CD14-positive monocyte (primary cell): ENCODE results near the gene TUBB4A. TPM values are rescaled to one million over a fixed set of nuclear protein-coding genes. Genes with fewer than 3 reads are reported as not detected.

Source experiments
- DNase-seq, 3 donors: peaks; one replicate each; pipeline ENCODE4 v3.0.0-alpha.2; 2011 to 2022
- H2AFZ ChIP-seq: 2 replicates; pipeline ENCODE4 v1.6.0; 2012; ENCODE audit warnings: mild to moderate bottlenecking, low read depth, low read length, inconsistent platforms; ENCODE audit not compliant: insufficient read depth, poor library complexity, severe bottlenecking
- H3K27ac ChIP-seq, 2 donors: 1 replicate in 1 of 2; 2 replicates in 1 of 2; pipeline ENCODE4 v1.5.1; 2012 to 2013; ENCODE audit warnings: low read length in 2 of 2, control low read depth in 1 of 2, inconsistent platforms in 1 of 2, low read depth in 1 of 2, mild to moderate bottlenecking in 1 of 2
- H3K27me3 ChIP-seq, 2 donors: one replicate each; pipeline versions ENCODE4 v1.6.0 to v1.6.1; 2011 to 2013; ENCODE audit warnings: low read length in 2 of 2; ENCODE audit not compliant: control insufficient read depth in 2 of 2, insufficient read depth in 2 of 2
- H3K36me3 ChIP-seq, 2 donors: replicated peaks in 1 of 2; 1 replicate in 1 of 2; 2 replicates in 1 of 2; pipeline versions ENCODE4 v1.5.1 to v1.6.1; 2012 to 2013; ENCODE audit warnings: low read length in 2 of 2, control low read depth in 1 of 2, inconsistent platforms in 1 of 2, mild to moderate bottlenecking in 1 of 2; ENCODE audit not compliant: insufficient read depth in 2 of 2, control insufficient read depth in 1 of 2
- H3K4me1 ChIP-seq, 2 donors: 1 replicate in 1 of 2; 2 replicates in 1 of 2; pipeline versions ENCODE4 v1.5.1 to v1.6.1; 2012 to 2013; ENCODE audit warnings: low read length in 2 of 2, control low read depth in 1 of 2, inconsistent platforms in 1 of 2, mild to moderate bottlenecking in 1 of 2, moderate library complexity in 1 of 2; ENCODE audit not compliant: insufficient read depth in 2 of 2, control insufficient read depth in 1 of 2
- H3K4me2 ChIP-seq: replicated peaks from 2 replicates; pipeline ENCODE3; 2012; ENCODE audit warnings: low read length, moderate library complexity, mild to moderate bottlenecking; ENCODE audit not compliant: poor library complexity, severe bottlenecking; ENCODE audit errors: extremely low read depth
- H3K4me3 ChIP-seq, 3 experiments: fragments of 200-600 bp in 1 of 3; sonication (generic) in 1 of 3; replicated peaks in 1 of 3; 1 replicate in 2 of 3; 2 replicates in 1 of 3; pipeline ENCODE4 v1.5.1; 2011 to 2013; ENCODE audit warnings: low read length in 3 of 3, mild to moderate bottlenecking in 3 of 3, control low read depth in 2 of 3, low read depth in 2 of 3, inconsistent platforms in 1 of 3, moderate library complexity in 1 of 3
- H3K79me2 ChIP-seq: 2 replicates; pipeline ENCODE4 v1.6.0; 2012; ENCODE audit warnings: mild to moderate bottlenecking, control low read depth, inconsistent platforms, low read length, moderate library complexity; ENCODE audit not compliant: insufficient read depth
- H3K9ac ChIP-seq: 2 replicates; pipeline ENCODE4 v1.6.0; 2017; ENCODE audit warnings: low read length, mild to moderate bottlenecking; ENCODE audit not compliant: insufficient read depth, poor library complexity, severe bottlenecking
- H3K9me3 ChIP-seq, 2 donors: replicated peaks in 1 of 2; 1 replicate in 1 of 2; 2 replicates in 1 of 2; pipeline versions ENCODE4 v1.5.1 to v1.6.1; 2012 to 2013; ENCODE audit warnings: low read length in 2 of 2, control low read depth in 1 of 2; ENCODE audit not compliant: control insufficient read depth in 1 of 2, insufficient read depth in 1 of 2
- H4K20me1 ChIP-seq: 2 replicates; pipeline ENCODE4 v1.6.0; 2012; ENCODE audit warnings: mild to moderate bottlenecking, low read length, control low read depth, moderate library complexity; ENCODE audit not compliant: insufficient read depth
- H3K27ac Mint-ChIP-seq, 7 donors: one replicate each; pipeline ENCODE4 v1.8.0; 2020; ENCODE audit warnings: mild to moderate bottlenecking in 7 of 7, mixed read lengths in 7 of 7, moderate library complexity in 6 of 7, inconsistent platforms in 2 of 7
- H3K27me3 Mint-ChIP-seq, 3 donors: one replicate each; pipeline ENCODE4 v1.8.0; 2021 to 2022; ENCODE audit warnings: low read depth in 3 of 3, mild to moderate bottlenecking in 3 of 3, mixed read lengths in 3 of 3, moderate library complexity in 3 of 3, inconsistent platforms in 1 of 3
- H3K36me3 Mint-ChIP-seq, 2 donors: one replicate each; pipeline ENCODE4 v1.8.0; 2020; ENCODE audit warnings: mixed read lengths in 2 of 2, inconsistent platforms in 1 of 2, mild to moderate bottlenecking in 1 of 2
- H3K4me1 Mint-ChIP-seq: one replicate; pipeline ENCODE4 v1.8.0; 2020; ENCODE audit warnings: mild to moderate bottlenecking, mixed read lengths
- H3K4me3 Mint-ChIP-seq, 2 donors: one replicate each; pipeline ENCODE4 v1.8.0; 2020; ENCODE audit warnings: mild to moderate bottlenecking in 2 of 2, mixed read lengths in 2 of 2, moderate library complexity in 1 of 2
- H3K9me3 Mint-ChIP-seq, 7 donors: one replicate each; pipeline ENCODE4 v1.8.0; 2020 to 2022; ENCODE audit warnings: mixed read lengths in 7 of 7, mild to moderate bottlenecking in 6 of 7, moderate library complexity in 6 of 7, inconsistent platforms in 2 of 7
- WGBS: methylation state at CpG from one replicate; pipeline ENCODE4 v1.1.5; 2013; ENCODE audit warnings: missing lambda C conversion rate; ENCODE audit not compliant: insufficient coverage; 5-methylcytosine and 5-hydroxymethylcytosine counted together
- intact Hi-C, 2 donors: fragments of 100-400 bp; cut with micrococcal nuclease; formaldehyde crosslinking; loops; one replicate each; pipeline versions ENCODE4 v1.15.0 to v1.15.1; 2023
- polyA plus RNA-seq, 3 donors: library from polyadenylated mRNA; depleted of rRNA in 1 of 3; unstranded in 2 of 3; stranded (reverse) in 1 of 3; fragments of 300-500 nt in 2 of 3; fragments of >200 nt in 1 of 3; fragmentation: Illumina TruSeq in 2 of 3; gene quantifications; 1 replicate in 2 of 3; 2 replicates in 1 of 3; pipeline ENCODE4 v1.2.3, GENCODE V29; 2012 to 2021
- TF ChIP-seq, protein P1 (sequence below): fragments of 200-600 bp; IDR thresholded peaks from one replicate; pipeline ENCODE4 v1.8.0; 2022; ENCODE audit warnings: antibody characterized with exemption, mild to moderate bottlenecking

Gene TUBB4A
- polyA plus RNA-seq, 3 donors: 0.16 TPM; not detected in 2

DNA sequence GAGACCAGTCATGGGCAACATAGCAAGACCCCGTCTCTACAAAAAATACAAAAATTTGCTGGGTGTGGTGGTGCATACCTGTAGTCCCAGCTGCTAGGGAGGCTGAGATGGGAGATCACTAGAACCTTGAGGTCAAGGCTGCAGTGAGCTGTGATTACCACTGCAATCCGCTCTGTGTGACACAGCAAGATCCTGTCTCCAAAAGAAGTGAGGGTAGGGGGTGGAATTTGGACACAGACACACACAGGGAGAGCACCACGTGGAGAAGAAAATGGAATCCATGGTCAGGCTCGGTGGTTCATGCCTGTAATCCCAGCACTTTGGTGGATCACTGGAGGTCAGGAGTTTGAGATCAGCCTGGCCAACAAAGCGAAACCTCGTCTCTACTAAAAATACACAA is 37.4 kb upstream of the TUBB4A start:
- 91% methylated on average over 3 of the region's 6 CpGs for WGBS
- no peak overlapping the region for H3K27ac ChIP-seq
- TF ChIP-seq, protein P1, sequence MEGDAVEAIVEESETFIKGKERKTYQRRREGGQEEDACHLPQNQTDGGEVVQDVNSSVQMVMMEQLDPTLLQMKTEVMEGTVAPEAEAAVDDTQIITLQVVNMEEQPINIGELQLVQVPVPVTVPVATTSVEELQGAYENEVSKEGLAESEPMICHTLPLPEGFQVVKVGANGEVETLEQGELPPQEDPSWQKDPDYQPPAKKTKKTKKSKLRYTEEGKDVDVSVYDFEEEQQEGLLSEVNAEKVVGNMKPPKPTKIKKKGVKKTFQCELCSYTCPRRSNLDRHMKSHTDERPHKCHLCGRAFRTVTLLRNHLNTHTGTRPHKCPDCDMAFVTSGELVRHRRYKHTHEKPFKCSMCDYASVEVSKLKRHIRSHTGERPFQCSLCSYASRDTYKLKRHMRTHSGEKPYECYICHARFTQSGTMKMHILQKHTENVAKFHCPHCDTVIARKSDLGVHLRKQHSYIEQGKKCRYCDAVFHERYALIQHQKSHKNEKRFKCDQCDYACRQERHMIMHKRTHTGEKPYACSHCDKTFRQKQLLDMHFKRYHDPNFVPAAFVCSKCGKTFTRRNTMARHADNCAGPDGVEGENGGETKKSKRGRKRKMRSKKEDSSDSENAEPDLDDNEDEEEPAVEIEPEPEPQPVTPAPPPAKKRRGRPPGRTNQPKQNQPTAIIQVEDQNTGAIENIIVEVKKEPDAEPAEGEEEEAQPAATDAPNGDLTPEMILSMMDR: no peak
- H3K4me2 ChIP-seq: no peak overlapping the region
- H3K79me2 ChIP-seq: no peaks in the 10 kb centered on the region
- H3K27me3 Mint-ChIP-seq: peaks cover 3 to 12% (median 5%) of the 10 kb centered on the region in 3 donors
- H3K9ac ChIP-seq: no peak overlapping the region
- intact Hi-C loops: no loop called here
- peaks cover 13% of the 10 kb centered on the region for H3K4me1 Mint-ChIP-seq
- H3K36me3 Mint-ChIP-seq: no peaks in the 10 kb centered on the region
- no peak overlapping the region for H3K4me3 Mint-ChIP-seq
- H3K4me3 ChIP-seq: no peak overlapping the region
- no peaks in the 10 kb centered on the region for H3K36me3 ChIP-seq
- peaks cover 10% of the 10 kb centered on the region in 2 donors for H3K4me1 ChIP-seq
- H3K27ac Mint-ChIP-seq: no peak overlapping the region
- H3K9me3 ChIP-seq: peaks cover 0 to 8% of the 10 kb centered on the region in 2 donors
- DNase-seq: no peak
- no peak overlapping the region for H2AFZ ChIP-seq
- peaks cover 0 to 12% (median 3%) of the 10 kb centered on the region in 7 donors for H3K9me3 Mint-ChIP-seq
- peaks cover 0 to 2% of the 10 kb centered on the region in 2 donors for H3K27me3 ChIP-seq
- H4K20me1 ChIP-seq: no peaks in the 10 kb centered on the region

DNA sequence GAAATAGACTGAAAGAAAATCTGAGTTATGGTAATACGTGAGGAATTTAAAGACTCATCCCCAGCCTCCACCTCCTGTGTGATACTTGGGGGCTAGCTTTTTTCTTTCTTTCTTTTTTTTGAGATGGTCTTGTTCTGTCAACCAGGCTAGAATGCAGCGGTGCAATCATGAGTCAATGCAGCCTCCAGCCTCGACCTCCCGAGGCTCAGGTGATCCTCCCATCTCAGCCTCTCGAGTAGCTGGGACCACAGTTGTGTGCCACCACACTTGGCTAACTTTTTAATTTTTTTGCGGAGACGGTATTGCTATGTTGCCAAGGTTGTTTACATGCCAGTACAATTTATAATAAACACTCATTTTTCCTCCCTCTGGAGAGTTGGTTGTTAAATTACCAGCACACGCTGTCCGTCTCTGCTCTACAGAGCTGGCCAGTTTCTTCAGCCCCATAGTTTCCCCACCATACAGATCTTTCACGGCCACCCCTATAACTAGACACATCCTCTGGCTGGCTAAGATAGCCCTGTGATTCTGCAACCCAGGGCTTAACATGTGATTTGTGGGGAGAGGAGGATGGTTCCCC is 33.5 kb upstream of the TUBB4A start:
- H3K36me3 Mint-ChIP-seq: peaks cover 0 to 4% of the 10 kb centered on the region in 2 donors
- H3K79me2 ChIP-seq: no peaks in the 10 kb centered on the region
- peaks cover 0 to 17% (median 4%) of the 10 kb centered on the region in 7 donors for H3K9me3 Mint-ChIP-seq
- H3K4me1 ChIP-seq: peaks cover 32 to 39% of the 10 kb centered on the region in 2 donors
- no peaks in the 10 kb centered on the region for H4K20me1 ChIP-seq
- H3K4me2 ChIP-seq: no peak overlapping the region
- H3K4me3 Mint-ChIP-seq: no peak overlapping the region
- no peak overlapping the region for H3K4me3 ChIP-seq
- TF ChIP-seq, protein P1: no peak
- intact Hi-C loops: no loop called here
- H3K4me1 Mint-ChIP-seq: peaks cover 35% of the 10 kb centered on the region
- H3K9ac ChIP-seq: no peak overlapping the region
- H3K27me3 ChIP-seq: peaks cover 0 to 12% of the 10 kb centered on the region in 2 donors
- H2AFZ ChIP-seq: no peak overlapping the region
- H3K27ac Mint-ChIP-seq: peak overlapping the region in 3 of 7 donors; percentile 18 to 46 (median 46)
- no peak for DNase-seq
- H3K27me3 Mint-ChIP-seq: peaks cover 20 to 36% (median 23%) of the 10 kb centered on the region in 3 donors
- H3K27ac ChIP-seq: no peak overlapping the region
- WGBS: 83% methylated on average over 2 of the region's 10 CpGs
- peaks cover 0 to 8% of the 10 kb centered on the region in 2 donors for H3K9me3 ChIP-seq
- no peaks in the 10 kb centered on the region for H3K36me3 ChIP-seq
